Nephron (organoid): ENCODE measurements around the gene SKAP1.

Experiments
- H3K27ac Mint-ChIP-seq, 3 experiments: 2 replicates each; pipeline ENCODE4 v1.8.0; 2020; ENCODE audit warnings: mixed read lengths in 3 of 3, mild to moderate bottlenecking in 2 of 3, moderate library complexity in 1 of 3
- H3K27me3 Mint-ChIP-seq: 2 replicates; pipeline ENCODE4 v1.8.0; 2021; ENCODE audit warnings: low read depth, mild to moderate bottlenecking, moderate library complexity, mixed read lengths
- H3K36me3 Mint-ChIP-seq: 2 replicates; pipeline ENCODE4 v1.8.0; 2020; ENCODE audit warnings: low read depth, mixed read lengths
- H3K4me1 Mint-ChIP-seq: 2 replicates; pipeline ENCODE4 v1.8.0; 2020; ENCODE audit warnings: mixed read lengths
- H3K4me3 Mint-ChIP-seq, 3 experiments: 2 replicates each; pipeline ENCODE4 v1.8.0; 2020; ENCODE audit warnings: mild to moderate bottlenecking in 3 of 3, mixed read lengths in 3 of 3, moderate library complexity in 2 of 3
- H3K9me3 Mint-ChIP-seq: 2 replicates; pipeline ENCODE4 v1.8.0; 2020; ENCODE audit warnings: mixed read lengths
- CTCF ChIP-seq, 3 experiments: fragments of 200-600 bp; sonication (generic); IDR thresholded peaks; one replicate each; pipeline ENCODE4 v1.5.0; 2021; ENCODE audit warnings: antibody characterized with exemption in 3 of 3; ENCODE audit not compliant: unreplicated experiment in 3 of 3

The SKAP1 gene

GRCh38 chr17:48263731-48264035 is 166.3 kb downstream of the SKAP1 start:
- peak overlapping the region; percentile 28 to 60 (median 43) for H3K27ac Mint-ChIP-seq
- H3K36me3 Mint-ChIP-seq, result no peaks in the 10 kb centered on the region
- H3K9me3 Mint-ChIP-seq, result no peaks in the 10 kb centered on the region
- no peak for TF ChIP-seq CTCF (IDR thresholded peaks at IDR 0.05; ENCODE audit: unreplicated experiment in 3 of 3)
- H3K4me1 Mint-ChIP-seq, result peaks cover 34% of the 10 kb centered on the region
- H3K27me3 Mint-ChIP-seq, result peaks cover 7% of the 10 kb centered on the region
- H3K4me3 Mint-ChIP-seq, result no peak overlapping the region

- peak; percentile 30 to 62 (median 38) for TF ChIP-seq CTCF (IDR thresholded peaks at IDR 0.05; ENCODE audit: unreplicated experiment in 3 of 3)
- Mint-ChIP-seq H3K27me3 (peaks cover 7% of the 10 kb centered on the region), H3K4me3 (no peak overlapping the region), H3K27ac (peak overlapping the region; percentile 28 to 60 (median 43)), H3K4me1 (peaks cover 34% of the 10 kb centered on the region), H3K9me3 (no peaks in the 10 kb centered on the region), H3K36me3 (no peaks in the 10 kb centered on the region)
These were observed 166.9 kb downstream of the SKAP1 start for GRCh38 chr17:48262982-48263730.

- peak overlapping the region in 2 of 3 experiments; percentile 30 to 74 for H3K27ac Mint-ChIP-seq
- H3K4me1 Mint-ChIP-seq, result peaks cover 34% of the 10 kb centered on the region
- H3K27me3 Mint-ChIP-seq, result peaks cover 11% of the 10 kb centered on the region
- TF ChIP-seq CTCF (IDR thresholded peaks at IDR 0.05; ENCODE audit: unreplicated experiment in 3 of 3), result peak in 2 of 3 experiments; percentile 40 to 58
- H3K9me3 Mint-ChIP-seq, result no peaks in the 10 kb centered on the region
- H3K4me3 Mint-ChIP-seq, result no peak overlapping the region
- H3K36me3 Mint-ChIP-seq, result no peaks in the 10 kb centered on the region
These were observed 168.6 kb downstream of the SKAP1 start for GRCh38 chr17:48261297-48261880.

DNA sequence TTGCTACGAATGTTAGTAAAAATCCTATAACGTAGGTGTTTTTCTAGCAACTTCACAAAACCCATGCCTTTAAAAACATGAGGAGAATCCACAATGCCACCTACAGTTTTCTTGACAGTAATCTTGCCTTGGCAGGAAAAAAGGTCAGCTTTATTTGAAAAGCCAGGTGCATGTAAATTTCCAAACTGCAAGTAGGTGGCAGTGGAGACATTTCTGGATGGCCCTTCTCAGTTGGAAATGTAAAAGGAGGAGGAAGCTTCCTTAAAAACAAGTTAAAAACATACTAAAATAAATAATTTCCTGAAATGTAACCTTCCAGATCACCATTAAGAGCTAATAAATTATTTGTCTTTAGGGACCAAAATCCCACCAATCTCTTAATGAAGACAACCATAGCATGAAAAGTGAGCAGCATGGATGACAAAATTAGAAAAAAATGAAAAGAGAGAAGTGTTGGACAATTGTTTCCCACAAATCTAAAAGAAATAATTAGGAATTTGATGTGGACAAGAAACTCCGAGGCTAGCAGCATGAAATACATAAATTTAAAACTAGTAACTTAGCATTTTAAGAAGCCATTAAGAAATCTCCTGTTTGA is 170.2 kb downstream of the SKAP1 start:
- TF ChIP-seq CTCF (IDR thresholded peaks at IDR 0.05; ENCODE audit: unreplicated experiment in 3 of 3), result peak; percentile 60 to 70 (median 65)
- H3K4me3 Mint-ChIP-seq, result no peak overlapping the region
- peaks cover 18% of the 10 kb centered on the region for H3K27me3 Mint-ChIP-seq
- H3K9me3 Mint-ChIP-seq, result no peaks in the 10 kb centered on the region
- no peak overlapping the region for H3K27ac Mint-ChIP-seq
- H3K4me1 Mint-ChIP-seq, result peaks cover 25% of the 10 kb centered on the region
- no peaks in the 10 kb centered on the region for H3K36me3 Mint-ChIP-seq

- Mint-ChIP-seq H3K4me3 (no peak overlapping the region), H3K27me3 (peaks cover 18% of the 10 kb centered on the region), H3K36me3 (no peaks in the 10 kb centered on the region), H3K27ac (no peak overlapping the region), H3K9me3 (no peaks in the 10 kb centered on the region), H3K4me1 (peaks cover 13% of the 10 kb centered on the region)
- no peak for TF ChIP-seq CTCF (IDR thresholded peaks at IDR 0.05; ENCODE audit: unreplicated experiment in 3 of 3)
These were observed 171.7 kb downstream of the SKAP1 start for GRCh38 chr17:48258331-48258730.
